K562 (cell line): ENCODE data around the gene ENOSF1. TPM values are rescaled to one million over a fixed set of nuclear protein-coding genes. Genes with fewer than 3 reads are reported as not detected.

Experiments used
- ARID1B ChIP-seq: fragments of 450-650 bp; IDR thresholded peaks from 2 replicates; pipeline ENCODE4 v1.6.1; 2016; ENCODE audit warnings: antibody characterized with exemption, mild to moderate bottlenecking, inconsistent platforms
- CBFA2T2 ChIP-seq: fragments of 450-650 bp; conservative IDR thresholded peaks from 2 replicates; pipeline ENCODE4 v1.6.1; 2017; ENCODE audit warnings: mild to moderate bottlenecking
- CHD2 ChIP-seq: IDR thresholded peaks from 2 replicates; pipeline ENCODE4 v1.6.1; 2011; ENCODE audit warnings: low read depth, low read length
- GMEB1 ChIP-seq: fragments of 250-450 bp; sonication (Bioruptor Pico); IDR thresholded peaks from 2 replicates; pipeline ENCODE4 v1.4.0; 2020; ENCODE audit warnings: mild to moderate bottlenecking
- GTF2B ChIP-seq: IDR thresholded peaks from 2 replicates; pipeline ENCODE4 v1.6.1; 2011; ENCODE audit not compliant: insufficient read length; ENCODE audit errors: extremely low read depth
- HCFC1 ChIP-seq: IDR thresholded peaks from 2 replicates; pipeline ENCODE4 v1.6.1; 2012; ENCODE audit warnings: low read depth, low read length, improper control_type of control experiment
- HDAC6 ChIP-seq: IDR thresholded peaks from 2 replicates; pipeline ENCODE4 v1.6.1; 2012; ENCODE audit warnings: low read depth, mild to moderate bottlenecking, control low read depth, inconsistent platforms, low read length, moderate library complexity
- JUN ChIP-seq, 2 experiments: sonication (generic) in 1 of 2; formaldehyde crosslinking in 1 of 2; IDR thresholded peaks; 2 replicates each; pipeline versions ENCODE4 v1.6.1 to v1.8.0; 2012 to 2022; ENCODE audit warnings: borderline replicate concordance in 2 of 2, mild to moderate bottlenecking in 2 of 2, improper control_type of control experiment in 1 of 2, low read depth in 1 of 2, low read length in 1 of 2, missing genetic modification reagents in 1 of 2
- LARP7 ChIP-seq: fragments of 450-650 bp; IDR thresholded peaks from 2 replicates; pipeline ENCODE4 v1.6.1; 2016
- NR3C1 ChIP-seq: sonication (generic); formaldehyde crosslinking; IDR thresholded peaks from 2 replicates; pipeline ENCODE4 v1.8.1; 2022; ENCODE audit warnings: missing genetic modification reagents
- PCBP1 ChIP-seq: fragments of 200-400 bp; formaldehyde crosslinking; IDR thresholded peaks from 2 replicates; pipeline ENCODE4 v1.6.1; 2018; ENCODE audit warnings: mild to moderate bottlenecking, low read depth, low read length; ENCODE audit not compliant: poor library complexity, severe bottlenecking
- RBBP5 ChIP-seq: fragments of 200-600 bp; sonication (generic); IDR thresholded peaks from 2 replicates; pipeline ENCODE4 v1.6.1; 2012; ENCODE audit warnings: borderline replicate concordance, mild to moderate bottlenecking, low read length, control low read depth, inconsistent platforms; ENCODE audit not compliant: insufficient read depth, poor library complexity, severe bottlenecking
- SP1 ChIP-seq: sonication (generic); formaldehyde crosslinking; IDR thresholded peaks from 2 replicates; pipeline ENCODE4 v1.8.1; 2022; ENCODE audit warnings: mild to moderate bottlenecking, missing genetic modification reagents
- SUPT5H ChIP-seq: fragments of 450-650 bp; IDR thresholded peaks from 2 replicates; pipeline ENCODE4 v1.6.1; 2016
- TAF7 ChIP-seq: fragments of 450-650 bp; IDR thresholded peaks from 2 replicates; pipeline ENCODE4 v1.6.1; 2016; ENCODE audit warnings: missing genetic modification characterization, missing compliant biosample characterization
- TAL1 ChIP-seq: fragments of 450-650 bp; IDR thresholded peaks from 2 replicates; pipeline ENCODE4 v1.6.1; 2016; ENCODE audit warnings: mild to moderate bottlenecking
- ZBTB5 ChIP-seq: fragments of 450-650 bp; IDR thresholded peaks from 2 replicates; pipeline ENCODE4 v1.6.1; 2017; ENCODE audit warnings: antibody characterized with exemption
- ZNF445 ChIP-seq: fragments of 250-450 bp; sonication (Bioruptor Pico); IDR thresholded peaks from 2 replicates; pipeline ENCODE4 v1.4.0; 2020; ENCODE audit warnings: low read depth, mild to moderate bottlenecking, moderate library complexity
- ZNF77 ChIP-seq: fragments of 250-450 bp; sonication (Bioruptor Pico); IDR thresholded peaks from 2 replicates; pipeline ENCODE4 v1.5.0; 2020
- polyA plus RNA-seq, 8 experiments: library from polyadenylated mRNA; depleted of rRNA in 4 of 8; stranded (reverse) in 5 of 8; unstranded in 3 of 8; fragments of >200 nt; fragmentation: Nextera tagmentation in 2 of 8; fragmentation: Illumina TruSeq in 1 of 8; extraction: Ambion mirVana in 2 of 8; extraction: Trizol in 1 of 8; gene quantifications; 2 replicates each; pipeline versions ENCODE4 v1.2.1 to v1.2.3, GENCODE V29; 2011 to 2014; ENCODE audit warnings: inconsistent platforms in 1 of 8, missing spikeins in 1 of 8
- total RNA-seq, 7 experiments: library from RNA; depleted of rRNA in 6 of 7; stranded (reverse); fragments of >200 nt in 6 of 7; fragmentation: Illumina TruSeq in 2 of 7; extraction: Trizol in 2 of 7; gene quantifications; 2 replicates each; pipeline versions ENCODE4 v1.2.1 to v1.2.3, GENCODE V29; 2011 to 2021; ENCODE audit warnings: low replicate concordance in 1 of 7
- TF ChIP-seq, protein P1 (sequence below): fragments of 250-450 bp; sonication (Bioruptor Pico); IDR thresholded peaks from 2 replicates; pipeline ENCODE4 v1.5.0; 2021; ENCODE audit warnings: mild to moderate bottlenecking, moderate library complexity

Gene ENOSF1
- total and polyA plus RNA-seq, 9 of the 15 experiments (the other 6 are each of a cell fraction or from before 2014, with no cell fraction given), result 15.5 to 66.4 (median 46.5) TPM

GRCh38 chr18:710418-711300 lies 1.8 kb downstream of the ENOSF1 start (continued):
- TF ChIP-seq JUN (IDR thresholded peaks at IDR 0.05; ENCODE audit: borderline replicate concordance, low read depth, low read length) (no peak), JUN (CRISPR knock-in tag; IDR thresholded peaks at IDR 0.05; ENCODE audit: borderline replicate concordance) (no peak), GTF2B (no peak), HDAC6 (no peak), ARID1B (peak; percentile 41; the same call in 1 of the 2 replicates), GMEB1 (CRISPR knock-in tag) (no peak), NR3C1 (CRISPR knock-in tag) (no peak), ZNF77 (no peak), SUPT5H (no peak), TAF7 (tag) (no peak), SP1 (no peak), ZBTB5 (no peak), CHD2 (no peak), PCBP1 (no peak), RBBP5 (peak; percentile 7), TAL1 (peak; percentile 48; the same call in 1 of the 2 replicates), HCFC1 (no peak), CBFA2T2 (peak; percentile 57), LARP7 (no peak), ZNF445 (no peak)
- TF ChIP-seq, protein P1, sequence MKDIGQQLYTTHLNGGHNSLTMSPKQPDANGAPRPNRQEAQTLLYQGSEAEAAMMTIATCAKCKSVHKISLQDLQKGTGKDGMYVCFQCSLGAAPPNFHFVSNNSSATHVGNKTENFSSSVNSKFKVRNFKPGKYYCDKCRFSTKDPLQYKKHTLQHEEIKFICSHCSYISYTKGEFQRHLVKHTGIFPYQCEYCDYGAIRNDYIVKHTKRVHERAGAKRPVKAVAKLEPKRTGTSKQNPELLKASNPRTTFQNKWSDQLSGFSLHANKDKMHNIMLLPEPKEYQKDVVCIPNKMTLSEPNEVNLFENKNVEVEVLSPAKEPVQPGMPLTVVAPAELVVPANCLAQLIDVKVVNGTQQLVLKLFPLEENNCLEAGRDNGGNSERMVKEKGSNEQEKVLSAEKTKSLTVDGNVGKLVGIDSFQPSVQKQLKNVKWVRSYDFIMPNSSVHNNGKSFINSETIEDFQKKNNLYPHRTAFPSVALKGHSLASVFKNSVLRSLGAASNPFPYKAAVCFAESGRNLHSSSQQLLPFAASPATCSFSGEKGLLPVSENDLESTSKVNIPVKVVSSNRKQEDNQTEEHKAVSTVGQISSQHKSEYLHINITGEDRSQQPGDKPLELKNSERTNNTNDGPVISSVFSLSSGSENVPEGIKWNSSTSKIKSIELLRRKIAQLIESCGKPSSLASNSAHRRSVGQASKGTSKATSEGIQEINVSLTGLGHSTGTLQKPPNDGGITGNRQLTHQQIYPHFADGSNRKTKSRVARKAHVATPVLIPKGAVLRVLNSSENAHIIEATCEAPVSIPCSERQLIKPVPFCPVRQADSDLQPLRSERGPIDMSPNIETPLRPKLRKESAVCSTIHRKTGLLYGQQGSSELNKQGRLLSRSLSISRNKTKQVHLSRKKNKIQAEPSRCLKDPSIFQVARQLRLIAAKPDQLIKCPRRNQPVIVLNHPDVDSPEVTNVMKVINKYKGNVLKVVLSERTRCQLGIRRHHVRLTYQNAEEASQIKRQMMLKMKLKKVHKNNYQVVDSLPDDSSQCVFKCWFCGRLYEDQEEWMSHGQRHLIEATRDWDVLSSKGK (CRISPR knock-in tag), result no peak
